Measurements from ENCODE around the gene RHBDF2.
"Not testable (repeated sequence)": the region's sequence is repeated elsewhere in the genome, so short reads cannot be mapped to it uniquely, and the experiment has no call there.

Gene RHBDF2

GRCh38 chr17:76537578-76538280 lies 36.5 kb upstream of the RHBDF2 start, which contains the start of gene CYGB:
CYGB (minus strand) TSS chr17:76537709; CDS start chr17:76537542, 167 bp downstream.
- DNase-seq: no peak

DNA sequence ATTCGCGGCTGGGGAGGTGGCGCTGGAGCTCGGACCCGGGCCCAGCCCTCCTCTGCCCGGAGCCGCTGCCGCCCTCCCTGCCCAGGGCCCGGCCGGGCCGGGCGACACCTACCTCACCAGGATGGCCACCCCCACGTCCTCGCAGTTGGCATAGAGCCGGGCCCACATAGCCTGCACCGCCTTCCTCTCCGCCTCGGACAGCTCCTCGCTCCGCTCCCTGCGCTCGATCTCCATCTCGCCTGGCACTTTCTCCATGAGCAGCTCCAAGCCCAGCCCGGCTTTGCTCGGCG lies 36.0 kb upstream of the RHBDF2 start:
- no peak for DNase-seq

- no peak for DNase-seq
Measured at GRCh38 chr17:76536511-76537287, 35.5 kb upstream of the RHBDF2 start.

- no peak for DNase-seq
Measured at GRCh38 chr17:76535788-76536510, 34.7 kb upstream of the RHBDF2 start.

GRCh38 chr17:76534831-76535732 lies 33.9 kb upstream of the RHBDF2 start:
- no peak for DNase-seq

GRCh38 chr17:76533640-76534359 lies 32.6 kb upstream of the RHBDF2 start:
- DNase-seq: not testable (repeated sequence)

DNA sequence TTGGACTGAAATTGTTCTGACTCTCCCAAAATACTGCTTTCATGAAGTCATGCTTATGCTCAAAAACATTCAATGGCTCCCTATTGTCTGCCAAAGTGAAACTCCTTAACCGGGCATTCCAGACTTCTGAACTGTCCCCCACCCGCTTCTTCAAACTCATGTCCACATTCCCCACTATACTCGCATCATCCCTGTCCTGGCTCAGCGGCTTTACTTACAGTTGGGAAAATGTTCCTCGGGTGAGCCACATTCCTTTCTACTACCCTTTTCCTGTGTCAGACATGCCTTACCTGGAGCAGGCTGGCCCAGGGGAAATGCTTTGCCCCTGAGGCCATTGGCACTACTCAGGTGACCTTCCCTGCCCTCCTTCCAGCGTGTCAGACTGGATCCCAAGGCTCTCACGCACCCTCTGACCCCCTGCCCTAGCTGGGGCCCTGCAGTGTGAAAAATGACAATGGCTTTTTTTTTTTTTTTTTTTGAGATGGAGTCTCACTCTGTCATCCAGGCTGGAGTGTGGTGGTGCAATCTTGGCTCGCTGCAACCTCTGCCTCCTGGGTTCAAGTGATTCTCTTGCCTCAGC lies 30.9 kb upstream of the RHBDF2 start:
- no peak for DNase-seq

GRCh38 chr17:76531486-76532038 lies 30.3 kb upstream of the RHBDF2 start:
- no peak for DNase-seq

GRCh38 chr17:76530811-76531485 lies 29.7 kb upstream of the RHBDF2 start:
- DNase-seq: no peak

DNA sequence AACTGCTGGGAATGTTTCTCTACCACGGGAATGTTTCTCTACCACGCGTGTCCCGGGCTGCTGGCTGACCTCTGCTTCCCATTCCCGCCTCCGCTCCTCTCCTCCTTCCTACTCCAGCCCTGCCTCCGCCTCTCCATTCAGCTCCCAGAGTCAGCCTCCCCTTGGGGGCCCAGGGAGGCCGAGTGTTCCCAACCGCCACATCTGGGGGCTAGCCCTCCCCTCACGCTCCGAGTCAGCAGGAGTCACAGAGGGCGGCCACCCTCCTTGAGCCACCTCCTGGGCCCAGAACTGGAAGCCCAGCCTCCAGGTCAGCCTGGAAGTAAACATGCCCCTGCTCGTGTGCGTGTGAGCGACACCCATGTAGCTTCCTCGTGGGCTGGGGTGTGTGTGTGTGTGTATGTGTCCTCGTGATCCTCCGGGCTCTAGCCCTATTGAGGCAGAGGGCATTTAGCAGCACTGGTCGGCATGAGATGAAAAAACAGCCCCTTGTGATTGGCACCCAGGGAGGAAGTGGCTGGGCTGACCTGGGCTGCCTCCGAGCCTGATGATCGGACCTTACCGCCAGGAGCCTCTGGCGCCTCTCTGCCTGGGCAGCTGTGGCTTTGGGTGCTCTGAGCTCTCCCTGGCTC lies 29.0 kb upstream of the RHBDF2 start:
- no peak for DNase-seq

DNA sequence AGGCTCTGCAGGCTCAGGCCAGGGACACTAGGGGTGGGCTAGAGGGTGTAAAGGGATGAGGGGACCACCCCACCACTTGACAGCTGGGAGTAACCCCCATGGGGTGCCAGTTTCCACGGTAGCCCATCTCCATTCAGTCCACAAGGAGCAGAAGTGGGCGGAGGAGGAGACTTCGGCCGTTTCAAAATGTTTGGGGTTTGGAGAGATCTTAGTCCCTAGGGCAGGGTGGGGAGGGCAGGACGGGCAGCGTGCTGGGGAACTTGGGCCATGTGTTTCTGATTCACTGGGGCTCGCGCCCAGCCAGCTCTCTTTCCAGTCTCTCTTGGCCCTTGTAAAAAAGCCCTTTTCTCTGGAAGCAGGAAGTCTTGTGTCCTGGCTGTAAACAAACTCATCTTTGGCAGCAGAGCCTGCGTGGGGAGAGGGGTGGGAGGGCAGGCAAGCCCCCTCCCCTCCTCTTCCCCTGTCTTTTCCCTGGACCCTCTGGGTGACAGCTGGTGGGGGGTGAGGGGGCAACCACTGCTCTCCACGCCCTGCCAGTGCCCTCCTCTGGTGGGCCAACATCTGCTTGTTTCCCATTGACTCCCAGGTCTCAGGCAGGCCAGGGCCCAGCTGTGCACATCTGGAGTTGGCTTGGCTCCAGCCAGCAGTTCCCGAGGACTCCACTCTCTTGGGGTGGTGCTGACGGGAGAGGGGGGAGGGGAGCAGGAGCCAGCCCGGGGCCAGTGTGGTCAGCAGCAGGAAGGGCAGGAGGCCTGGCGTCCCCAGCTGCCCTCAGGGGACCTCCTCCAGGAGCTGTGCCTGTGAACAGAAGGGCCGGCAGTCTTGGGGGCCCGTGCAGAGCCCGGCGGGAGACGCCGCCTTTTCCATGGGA lies 28.2 kb upstream of the RHBDF2 start:
- DNase-seq: no peak

- DNase-seq: no peak
Measured at GRCh38 chr17:76528528-76529223, 27.5 kb upstream of the RHBDF2 start.

DNA sequence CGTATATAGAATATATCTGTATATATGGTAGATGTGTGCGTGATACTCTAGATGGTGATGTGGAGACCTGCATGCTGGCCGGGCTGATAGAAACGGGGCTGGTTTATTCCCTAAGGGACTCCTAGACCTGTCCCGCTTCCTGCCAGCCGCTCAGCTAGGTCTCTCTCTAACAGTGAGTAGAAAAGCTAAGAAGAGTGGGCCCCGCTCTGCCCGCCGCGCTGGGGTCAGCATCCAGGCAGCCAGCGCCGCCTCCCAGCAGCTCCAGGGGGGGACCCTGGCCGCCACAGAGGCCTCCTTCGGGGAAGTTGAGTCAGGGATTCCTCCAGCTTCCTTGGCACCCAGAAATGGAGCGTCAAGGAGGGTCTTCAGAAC lies 26.9 kb upstream of the RHBDF2 start:
- no peak for DNase-seq

DNA sequence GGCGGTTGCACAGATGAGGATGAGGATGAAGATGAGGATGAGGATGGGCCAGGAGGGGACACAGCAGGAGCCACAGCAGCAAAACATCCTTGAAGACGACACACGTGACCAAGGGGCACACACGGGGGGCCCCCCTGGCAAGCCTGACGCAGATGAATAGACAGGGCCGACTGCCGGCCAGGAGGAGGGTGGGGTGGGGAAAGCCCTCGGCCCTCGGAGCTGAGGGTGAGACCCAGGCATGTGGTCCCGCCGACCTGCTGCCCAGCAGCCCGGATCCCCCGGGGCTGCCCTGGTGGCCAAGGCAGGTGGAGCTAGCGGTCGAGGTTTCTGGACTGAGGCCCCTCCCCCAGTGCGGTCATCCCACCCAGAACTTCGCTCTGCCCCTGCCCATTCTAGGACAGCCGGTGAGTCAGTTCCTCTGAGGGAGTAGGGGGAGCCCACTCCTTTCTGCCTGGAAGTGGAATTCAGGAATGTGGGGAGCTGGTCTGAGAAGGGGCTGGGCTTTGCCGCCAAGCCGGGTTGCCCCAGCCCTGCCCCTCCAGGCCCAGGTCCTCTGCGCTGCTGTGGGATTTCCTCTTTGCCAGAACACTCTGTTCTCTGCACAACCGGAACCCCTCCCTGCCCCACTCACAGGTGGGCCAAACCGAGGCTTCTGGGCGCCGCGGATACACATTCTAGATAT lies 26.3 kb upstream of the RHBDF2 start:
- no peak for DNase-seq

DNA sequence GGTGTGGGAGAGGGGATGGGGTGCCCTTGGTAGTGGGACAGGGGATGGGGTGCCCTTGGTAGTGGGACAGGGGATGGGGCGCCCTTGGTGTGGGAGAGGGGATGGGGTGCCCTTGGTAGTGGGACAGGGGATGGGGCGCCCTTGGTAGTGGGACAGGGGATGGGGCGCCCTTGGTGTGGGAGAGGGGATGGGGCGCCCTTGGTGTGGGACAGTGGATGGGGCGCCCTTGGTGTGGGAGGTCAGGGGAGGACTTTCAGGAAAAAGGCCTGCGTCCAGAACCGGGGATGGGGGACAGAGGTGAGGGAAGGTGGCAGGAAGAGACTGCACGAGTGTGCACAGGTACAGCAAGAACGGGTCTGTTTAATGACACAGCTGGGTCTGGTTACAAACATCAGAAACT lies 25.8 kb upstream of the RHBDF2 start:
- DNase-seq: not testable (repeated sequence)

DNA sequence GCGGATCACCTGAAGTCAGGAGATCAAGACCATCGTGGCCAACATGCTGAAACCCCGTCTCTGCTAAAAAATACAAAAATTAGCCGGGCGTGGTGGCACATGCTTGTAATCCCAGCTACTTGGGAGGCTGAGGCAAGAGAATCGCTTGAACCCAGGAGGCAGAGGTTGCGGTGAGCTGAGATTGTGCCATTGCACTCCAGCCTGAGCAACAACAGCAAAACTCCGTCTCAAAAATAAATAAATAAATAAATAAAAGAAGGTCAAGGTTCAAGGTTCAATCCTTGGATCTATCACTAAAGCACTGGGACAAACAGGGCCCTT lies 24.2 kb upstream of the RHBDF2 start:
- not testable (repeated sequence) for DNase-seq

- no peak for DNase-seq
Measured at GRCh38 chr17:76524598-76525512, 23.6 kb upstream of the RHBDF2 start.

All from DMS79 treated with DMSO at 0.1 percent for 48 hours (cell line).